ENCODE results near the gene TIGD1.

TIGD1 gene

GRCh38 chr2:232586943-232587505 lies 36.7 kb upstream of the TIGD1 start:
- no peak overlapping the region for H3K9ac ChIP-seq (ENCODE audit: low read length)
- no peaks in the 10 kb centered on the region for H3K4me1 ChIP-seq (ENCODE audit: low read length)
- no peaks in the 10 kb centered on the region for H3K9me3 ChIP-seq (ENCODE audit: insufficient read depth, low read length)
- H3K4me3 ChIP-seq (ENCODE audit: low read length), result no peak overlapping the region
- no peak overlapping the region for H2AFZ ChIP-seq (ENCODE audit: low read depth, low read length)
- H4K20me1 ChIP-seq (ENCODE audit: insufficient read depth, low read length), result no peaks in the 10 kb centered on the region
- TF ChIP-seq CTCF (IDR thresholded peaks at IDR 0.05; ENCODE audit: low read depth, low read length) (no peak), EZH2phosphoT487 (IDR thresholded peaks at IDR 0.05; ENCODE audit: low read depth) (no peak)
- no peak overlapping the region for H3K4me2 ChIP-seq (ENCODE audit: low read length)
- H3K36me3 ChIP-seq (replicated peaks; ENCODE audit: low read depth, low read length), result no peaks in the 10 kb centered on the region
- H3K27ac ChIP-seq (ENCODE audit: low read length), result no peak overlapping the region
- no peaks in the 10 kb centered on the region for H3K79me2 ChIP-seq (ENCODE audit: low read length)
- H3K27me3 ChIP-seq (ENCODE audit: low read depth, low read length), result no peaks in the 10 kb centered on the region

GRCh38 chr2:232584238-232584637 lies 33.9 kb upstream of the TIGD1 start:
- H3K4me1 ChIP-seq (ENCODE audit: low read length), result no peaks in the 10 kb centered on the region
- no peak overlapping the region for H3K9ac ChIP-seq (ENCODE audit: low read length)
- TF ChIP-seq EZH2phosphoT487 (IDR thresholded peaks at IDR 0.05; ENCODE audit: low read depth), result no peak
- TF ChIP-seq CTCF (IDR thresholded peaks at IDR 0.05; ENCODE audit: low read depth, low read length), result no peak
- no peaks in the 10 kb centered on the region for H3K36me3 ChIP-seq (replicated peaks; ENCODE audit: low read depth, low read length)
- H3K79me2 ChIP-seq (ENCODE audit: low read length), result no peaks in the 10 kb centered on the region
- no peak overlapping the region for H2AFZ ChIP-seq (ENCODE audit: low read depth, low read length)
- H3K4me3 ChIP-seq (ENCODE audit: low read length), result no peak overlapping the region
- H3K4me2 ChIP-seq (ENCODE audit: low read length), result no peak overlapping the region
- no peaks in the 10 kb centered on the region for H3K9me3 ChIP-seq (ENCODE audit: insufficient read depth, low read length)
- H4K20me1 ChIP-seq (ENCODE audit: insufficient read depth, low read length), result no peaks in the 10 kb centered on the region
- H3K27ac ChIP-seq (ENCODE audit: low read length), result no peak overlapping the region
- H3K27me3 ChIP-seq (ENCODE audit: low read depth, low read length), result no peaks in the 10 kb centered on the region

- H3K36me3 ChIP-seq (replicated peaks; ENCODE audit: low read depth, low read length), result no peaks in the 10 kb centered on the region
- H3K9ac ChIP-seq (ENCODE audit: low read length), result no peak overlapping the region
- H3K4me1 ChIP-seq (ENCODE audit: low read length), result no peaks in the 10 kb centered on the region
- no peak overlapping the region for H3K4me2 ChIP-seq (ENCODE audit: low read length)
- no peak overlapping the region for H3K27ac ChIP-seq (ENCODE audit: low read length)
- no peak for TF ChIP-seq EZH2phosphoT487 (IDR thresholded peaks at IDR 0.05; ENCODE audit: low read depth)
- TF ChIP-seq CTCF (IDR thresholded peaks at IDR 0.05; ENCODE audit: low read depth, low read length), result no peak
- H3K9me3 ChIP-seq (ENCODE audit: insufficient read depth, low read length), result no peaks in the 10 kb centered on the region
- no peak overlapping the region for H2AFZ ChIP-seq (ENCODE audit: low read depth, low read length)
- no peak overlapping the region for H3K4me3 ChIP-seq (ENCODE audit: low read length)
- H3K79me2 ChIP-seq (ENCODE audit: low read length), result no peaks in the 10 kb centered on the region
- H4K20me1 ChIP-seq (ENCODE audit: insufficient read depth, low read length), result no peaks in the 10 kb centered on the region
- H3K27me3 ChIP-seq (ENCODE audit: low read depth, low read length), result no peaks in the 10 kb centered on the region
Observed at GRCh38 chr2:232581725-232582124, 31.4 kb upstream of the TIGD1 start.

GRCh38 chr2:232580648-232580981 lies 30.3 kb upstream of the TIGD1 start:
- H3K9me3 ChIP-seq (ENCODE audit: insufficient read depth, low read length), result no peaks in the 10 kb centered on the region
- H3K9ac ChIP-seq (ENCODE audit: low read length), result no peak overlapping the region
- H3K4me1 ChIP-seq (ENCODE audit: low read length), result no peaks in the 10 kb centered on the region
- H2AFZ ChIP-seq (ENCODE audit: low read depth, low read length), result no peak overlapping the region
- H3K36me3 ChIP-seq (replicated peaks; ENCODE audit: low read depth, low read length), result no peaks in the 10 kb centered on the region
- no peak overlapping the region for H3K27ac ChIP-seq (ENCODE audit: low read length)
- no peak overlapping the region for H3K4me3 ChIP-seq (ENCODE audit: low read length)
- no peak for TF ChIP-seq EZH2phosphoT487 (IDR thresholded peaks at IDR 0.05; ENCODE audit: low read depth)
- TF ChIP-seq CTCF (IDR thresholded peaks at IDR 0.05; ENCODE audit: low read depth, low read length), result no peak
- H3K79me2 ChIP-seq (ENCODE audit: low read length), result no peaks in the 10 kb centered on the region
- H4K20me1 ChIP-seq (ENCODE audit: insufficient read depth, low read length), result no peaks in the 10 kb centered on the region
- H3K27me3 ChIP-seq (ENCODE audit: low read depth, low read length), result no peaks in the 10 kb centered on the region
- no peak overlapping the region for H3K4me2 ChIP-seq (ENCODE audit: low read length)
